ENCODE results near the gene ARMC6.

Gene ARMC6

GRCh38 chr19:19043481-19043880 is 10.1 kb downstream of the ARMC6 start:
- H3K36me3 ChIP-seq (ENCODE audit: control insufficient read depth, low read length): peaks cover 60% of the 10 kb centered on the region
- peaks cover 50% of the 10 kb centered on the region for H3K79me2 ChIP-seq (ENCODE audit: control insufficient read depth, low read length)
- H3F3A ChIP-seq (ENCODE audit: control insufficient read depth, insufficient read depth): peaks cover 11% of the 10 kb centered on the region
- peaks cover 22% of the 10 kb centered on the region for H3K4me1 ChIP-seq (ENCODE audit: control insufficient read depth, low read length)
- H3K9me3 ChIP-seq (ENCODE audit: control insufficient read depth, insufficient read depth, low read length): no peaks in the 10 kb centered on the region
- H4K20me1 ChIP-seq (ENCODE audit: control insufficient read depth, insufficient read depth, low read depth, low read length): no peaks in the 10 kb centered on the region; the same call in 1 of the 2 replicates
- H3K27ac ChIP-seq (ENCODE audit: low read depth, low read length): no peak overlapping the region
- no peak for TF ChIP-seq EZH2phosphoT487 (IDR thresholded peaks at IDR 0.05; ENCODE audit: borderline replicate concordance, low read length)
- no peak for TF ChIP-seq CTCF (IDR thresholded peaks at IDR 0.05; ENCODE audit: low read depth, low read length, poor library complexity, severe bottlenecking)
- H3K4me2 ChIP-seq (ENCODE audit: low read length): no peak overlapping the region
- H3K9me2 ChIP-seq (replicated peaks; ENCODE audit: control insufficient read depth, low read length): no peaks in the 10 kb centered on the region
- no peaks in the 10 kb centered on the region for H3K27me3 ChIP-seq (ENCODE audit: control insufficient read depth, low read length)
- no peak overlapping the region for H3K4me3 ChIP-seq (ENCODE audit: low read length)

- no peak overlapping the region for H3K27ac ChIP-seq (ENCODE audit: low read depth, low read length)
- peaks cover 18% of the 10 kb centered on the region for H3K4me1 ChIP-seq (ENCODE audit: control insufficient read depth, low read length)
- peaks cover 46% of the 10 kb centered on the region for H3K79me2 ChIP-seq (ENCODE audit: control insufficient read depth, low read length)
- H3K4me3 ChIP-seq (ENCODE audit: low read length): no peak overlapping the region
- H3K9me2 ChIP-seq (replicated peaks; ENCODE audit: control insufficient read depth, low read length): no peaks in the 10 kb centered on the region
- H3K27me3 ChIP-seq (ENCODE audit: control insufficient read depth, low read length): no peaks in the 10 kb centered on the region
- peaks cover 11% of the 10 kb centered on the region for H3F3A ChIP-seq (ENCODE audit: control insufficient read depth, insufficient read depth)
- H4K20me1 ChIP-seq (ENCODE audit: control insufficient read depth, insufficient read depth, low read depth, low read length): no peaks in the 10 kb centered on the region; the same call in 1 of the 2 replicates
- peaks cover 57% of the 10 kb centered on the region for H3K36me3 ChIP-seq (ENCODE audit: control insufficient read depth, low read length)
- TF ChIP-seq CTCF (IDR thresholded peaks at IDR 0.05; ENCODE audit: low read depth, low read length, poor library complexity, severe bottlenecking) (no peak), EZH2phosphoT487 (IDR thresholded peaks at IDR 0.05; ENCODE audit: borderline replicate concordance, low read length) (no peak)
- no peak overlapping the region for H3K4me2 ChIP-seq (ENCODE audit: low read length)
- no peaks in the 10 kb centered on the region for H3K9me3 ChIP-seq (ENCODE audit: control insufficient read depth, insufficient read depth, low read length)
These were observed 10.5 kb downstream of the ARMC6 start for GRCh38 chr19:19043881-19044280.

- Histone ChIP-seq H3K4me2 (ENCODE audit: low read length) (no peak overlapping the region), H3K27ac (ENCODE audit: low read depth, low read length) (no peak overlapping the region), H3F3A (ENCODE audit: control insufficient read depth, insufficient read depth) (peaks cover 3% of the 10 kb centered on the region; the same call in 1 of the 2 replicates), H3K79me2 (ENCODE audit: control insufficient read depth, low read length) (no peaks in the 10 kb centered on the region), H3K4me1 (ENCODE audit: control insufficient read depth, low read length) (no peaks in the 10 kb centered on the region), H3K27me3 (ENCODE audit: control insufficient read depth, low read length) (no peaks in the 10 kb centered on the region), H3K36me3 (ENCODE audit: control insufficient read depth, low read length) (peaks cover 63% of the 10 kb centered on the region), H4K20me1 (ENCODE audit: control insufficient read depth, insufficient read depth, low read depth, low read length) (0 out of 2 replicates have a peak, but pooled peaks cover 5% of the 10 kb centered on the region), H3K9me2 (replicated peaks; ENCODE audit: control insufficient read depth, low read length) (no peaks in the 10 kb centered on the region), H3K9me3 (ENCODE audit: control insufficient read depth, insufficient read depth, low read length) (no peaks in the 10 kb centered on the region), H3K4me3 (ENCODE audit: low read length) (no peak overlapping the region)
- TF ChIP-seq CTCF (IDR thresholded peaks at IDR 0.05; ENCODE audit: low read depth, low read length, poor library complexity, severe bottlenecking): no peak
- no peak for TF ChIP-seq EZH2phosphoT487 (IDR thresholded peaks at IDR 0.05; ENCODE audit: borderline replicate concordance, low read length)
These were observed 16.0 kb downstream of the ARMC6 start for GRCh38 chr19:19049406-19049805.

Data from DOHH2 (cell line).